Activated CD4-positive, CD25-positive, alpha-beta regulatory T cell treated with anti-CD3 and anti-CD28 coated beads, Interleukin-2, amount 50 U/mL, for 72 hours (primary cell): ENCODE data around the gene SELP.

Experiments used
- DNase-seq: peaks from one replicate; pipeline ENCODE4 v3.0.0; 2021

Gene SELP

GRCh38 chr1:169572187-169572586 is 57.7 kb downstream of the SELP start:
- DNase-seq: no peak

- DNase-seq: no peak
These were observed 58.5 kb downstream of the SELP start for GRCh38 chr1:169571450-169571849.

- DNase-seq: no peak
These were observed 59.8 kb downstream of the SELP start for GRCh38 chr1:169570172-169570574.

- no peak for DNase-seq
These were observed 61.4 kb downstream of the SELP start for GRCh38 chr1:169568497-169568896.

DNA sequence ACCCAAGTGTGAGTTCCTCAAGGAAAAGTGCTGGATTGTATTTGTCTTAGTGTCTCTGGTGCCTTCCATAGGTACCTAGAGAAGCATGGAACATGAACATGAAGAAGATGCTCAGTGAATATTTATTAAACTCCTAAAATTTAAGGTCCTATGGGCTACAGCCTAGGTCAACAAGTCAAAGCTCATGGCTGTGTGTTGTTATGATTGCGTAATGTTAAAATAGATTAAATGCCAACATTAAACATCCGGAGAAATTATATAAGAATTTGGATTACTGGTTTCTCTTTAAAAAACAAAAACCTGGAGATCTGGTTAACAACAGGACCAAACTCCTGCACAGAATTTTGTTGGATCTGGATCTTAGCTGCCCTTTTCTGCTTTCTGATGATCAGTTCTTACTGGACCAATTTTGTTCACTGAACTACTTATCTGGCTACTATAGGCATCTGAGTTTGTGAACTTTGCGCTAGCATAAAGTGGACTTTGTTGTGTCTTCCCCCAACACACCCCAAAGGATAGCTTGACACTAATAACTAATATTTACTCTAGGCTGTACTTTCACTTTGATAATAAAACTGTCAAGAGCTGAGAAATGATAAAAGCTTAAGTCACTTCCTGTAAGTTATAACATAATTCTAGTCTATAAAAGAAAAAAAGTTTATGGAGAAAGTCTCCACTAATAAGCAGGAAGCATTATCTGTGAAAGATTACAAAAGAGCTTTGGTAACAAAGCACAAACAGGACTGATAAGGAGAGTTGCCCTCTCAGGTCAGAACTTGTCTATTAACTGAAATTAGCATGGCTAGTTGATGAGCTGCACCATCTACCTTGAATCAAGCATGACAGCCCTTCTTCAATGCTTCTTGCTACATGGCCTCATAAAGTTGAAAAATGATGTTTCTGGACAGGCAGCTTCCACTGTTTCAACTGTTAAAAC is 64.3 kb downstream of the SELP start:
- no peak for DNase-seq

DNA sequence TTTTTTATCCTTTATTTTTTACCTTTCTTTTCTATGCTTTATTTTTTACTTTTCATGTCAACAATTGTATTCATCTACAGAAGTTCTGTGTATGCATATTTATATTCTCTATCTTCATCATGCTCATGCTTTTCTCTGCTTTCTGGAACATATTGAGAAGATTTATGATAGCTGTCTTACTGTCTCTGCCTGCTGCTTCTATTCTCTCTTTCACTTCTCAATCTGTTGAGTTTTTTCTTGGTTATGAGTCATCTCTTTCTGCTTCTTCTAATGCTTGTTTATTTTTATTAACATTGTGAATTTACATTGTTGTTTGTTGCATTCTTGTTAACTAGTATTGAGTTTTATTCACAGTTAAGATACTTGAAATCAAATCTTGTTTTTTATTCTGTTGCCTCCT is 66.3 kb downstream of the SELP start:
- DNase-seq: no peak

DNA sequence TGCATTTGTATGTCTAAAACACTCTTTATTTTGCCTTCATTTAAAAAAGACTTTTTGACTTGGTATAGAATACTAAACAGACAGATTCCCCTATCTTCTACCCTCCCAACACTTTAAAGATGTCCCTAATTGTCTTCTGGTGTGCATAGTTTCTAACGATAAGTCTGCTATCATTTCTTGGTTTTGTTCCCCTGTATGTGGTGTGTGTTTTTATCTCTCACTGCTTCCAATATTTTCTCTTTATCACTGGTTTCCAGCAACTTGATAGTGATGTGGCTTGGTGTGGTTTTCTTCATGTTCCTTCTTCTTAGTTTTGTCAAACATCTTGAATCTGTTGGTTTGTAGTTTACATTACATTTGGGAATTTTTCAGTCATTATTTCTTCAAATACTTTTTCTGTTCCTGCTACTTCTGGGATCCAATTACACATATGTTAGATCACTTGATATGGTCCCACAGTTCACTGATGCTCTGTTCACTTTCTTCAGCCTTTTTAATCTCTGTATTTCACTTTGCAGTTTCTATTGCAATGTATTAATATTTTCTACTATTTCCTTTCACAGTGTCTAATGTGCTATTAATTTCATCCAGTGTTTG is 66.8 kb downstream of the SELP start:
- DNase-seq: no peak

- no peak for DNase-seq
These were observed 68.2 kb downstream of the SELP start for GRCh38 chr1:169561692-169562091.

DNA sequence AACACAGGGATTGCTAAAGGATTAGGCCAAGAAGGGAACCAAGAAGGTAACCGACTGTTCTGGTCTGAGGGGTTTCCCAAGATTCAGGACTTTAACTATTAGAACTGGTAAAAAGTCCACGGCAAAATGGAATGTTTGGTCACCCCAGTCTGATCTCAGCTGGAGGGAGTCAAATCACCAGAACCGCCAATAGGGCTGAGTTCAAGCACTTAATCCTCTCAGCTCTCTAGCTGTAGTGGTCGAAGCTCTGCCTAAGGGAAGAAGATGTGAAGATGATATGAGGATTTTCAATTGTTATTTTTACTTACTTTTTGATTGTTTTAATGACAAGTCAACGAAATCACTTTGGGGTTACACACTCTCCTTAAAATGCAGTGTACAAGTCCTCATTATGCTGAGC is 72.8 kb downstream of the SELP start:
- DNase-seq: no peak

DNA sequence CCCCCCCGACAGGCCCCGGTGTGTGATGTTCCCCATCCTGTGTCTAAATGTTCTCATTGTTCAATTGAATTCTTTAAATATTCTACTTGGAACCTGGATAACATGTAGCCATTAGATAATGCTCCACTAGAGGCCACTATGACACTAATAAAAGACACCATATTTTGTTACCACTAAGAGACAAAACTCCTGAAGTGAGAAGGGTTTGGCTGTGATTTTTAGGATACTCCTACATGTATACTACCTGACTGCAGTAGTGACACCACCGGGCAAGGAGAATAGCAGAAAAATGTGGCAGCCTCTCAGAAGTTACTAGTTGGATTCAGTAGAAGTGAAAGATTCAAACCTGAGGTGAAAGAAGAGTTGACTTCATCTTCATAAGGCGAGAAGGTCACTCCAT is 79.6 kb downstream of the SELP start:
- no peak for DNase-seq

GRCh38 chr1:169548282-169548681 is 81.6 kb downstream of the SELP start:
- no peak for DNase-seq

DNA sequence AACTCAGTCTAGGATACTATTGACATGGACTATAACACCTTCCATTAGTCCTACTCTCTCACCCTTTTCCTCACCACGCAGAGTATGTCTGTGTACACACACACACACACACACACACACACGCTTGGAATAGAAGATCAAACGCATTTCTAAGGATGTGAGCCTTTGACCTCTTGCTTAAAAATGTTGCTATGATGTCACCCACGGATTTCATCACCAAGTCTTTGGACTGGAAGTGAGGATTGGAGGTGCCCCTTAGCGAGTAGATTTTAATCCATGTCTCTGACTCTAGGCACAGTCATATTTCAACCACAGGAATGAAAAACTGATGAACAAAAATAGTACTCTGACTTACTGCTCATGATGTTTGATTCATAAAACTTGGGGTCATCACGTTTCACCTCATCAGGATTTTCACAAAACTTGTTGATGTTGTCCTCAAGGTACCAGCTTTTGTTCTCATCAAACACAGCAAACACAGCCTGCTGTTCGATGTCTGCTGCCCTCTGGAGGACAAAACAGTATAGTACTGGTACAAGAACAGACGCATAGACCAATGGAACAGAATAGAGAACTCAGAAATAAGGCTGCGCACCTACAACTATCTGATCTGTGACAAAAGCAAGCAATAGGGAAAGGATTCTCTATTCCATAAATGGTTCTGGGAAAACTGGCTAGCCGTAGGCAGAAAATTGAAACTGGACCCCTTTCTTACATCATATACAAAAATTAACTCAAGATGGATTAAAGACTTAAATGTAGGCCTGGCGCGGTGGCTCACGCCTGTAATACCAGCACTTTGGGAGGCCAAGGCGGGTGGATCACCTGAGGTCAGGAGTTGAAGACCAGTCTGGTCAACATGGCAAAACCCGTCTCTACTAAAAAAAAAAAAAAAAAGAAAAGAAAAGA is 83.6 kb downstream of the SELP start:
- DNase-seq: no peak

GRCh38 chr1:169545472-169545871 is 84.5 kb downstream of the SELP start:
- DNase-seq: no peak

- no peak for DNase-seq
These were observed 90.7 kb downstream of the SELP start for GRCh38 chr1:169538998-169539871.
